ENCODE results near the gene CACNB3.

CACNB3 gene

GRCh38 chr12:48779869-48780268 lies 38.4 kb upstream of the CACNB3 start:
- Histone ChIP-seq H3K27me3 (replicated peaks; ENCODE audit: control insufficient read depth, insufficient read depth, low read length) (no peaks in the 10 kb centered on the region), H3K4me1 (ENCODE audit: control insufficient read depth, insufficient read depth, low read length) (peaks cover 17% of the 10 kb centered on the region), H3K4me3 (ENCODE audit: low read length) (no peak overlapping the region), H3K36me3 (ENCODE audit: control insufficient read depth, insufficient read depth, low read length, severe bottlenecking) (peaks cover 40% of the 10 kb centered on the region), H3K9ac (ENCODE audit: low read length) (peak overlapping the region; percentile 23), H3K9me3 (ENCODE audit: control insufficient read depth, low read length) (no peaks in the 10 kb centered on the region)
- peak; percentile 71 for DNase-seq (ENCODE audit: low read depth)

- no peak for DNase-seq (ENCODE audit: low read depth)
- no peaks in the 10 kb centered on the region for H3K27me3 ChIP-seq (replicated peaks; ENCODE audit: control insufficient read depth, insufficient read depth, low read length)
- peaks cover 17% of the 10 kb centered on the region for H3K4me1 ChIP-seq (ENCODE audit: control insufficient read depth, insufficient read depth, low read length)
- no peak overlapping the region for H3K4me3 ChIP-seq (ENCODE audit: low read length)
- no peaks in the 10 kb centered on the region for H3K9me3 ChIP-seq (ENCODE audit: control insufficient read depth, low read length)
- no peak overlapping the region for H3K9ac ChIP-seq (ENCODE audit: low read length)
- peaks cover 33% of the 10 kb centered on the region for H3K36me3 ChIP-seq (ENCODE audit: control insufficient read depth, insufficient read depth, low read length, severe bottlenecking)
Measured at GRCh38 chr12:48780381-48781025, 37.8 kb upstream of the CACNB3 start.

- Histone ChIP-seq H3K4me3 (ENCODE audit: low read length) (no peak overlapping the region), H3K27me3 (replicated peaks; ENCODE audit: control insufficient read depth, insufficient read depth, low read length) (no peaks in the 10 kb centered on the region), H3K36me3 (ENCODE audit: control insufficient read depth, insufficient read depth, low read length, severe bottlenecking) (peaks cover 21% of the 10 kb centered on the region), H3K4me1 (ENCODE audit: control insufficient read depth, insufficient read depth, low read length) (peaks cover 22% of the 10 kb centered on the region), H3K9me3 (ENCODE audit: control insufficient read depth, low read length) (no peaks in the 10 kb centered on the region), H3K9ac (ENCODE audit: low read length) (no peak overlapping the region)
- no peak for DNase-seq (ENCODE audit: low read depth)
Measured at GRCh38 chr12:48781750-48782456, 36.4 kb upstream of the CACNB3 start.

GRCh38 chr12:48782457-48783395 lies 35.6 kb upstream of the CACNB3 start:
- H3K4me1 ChIP-seq (ENCODE audit: control insufficient read depth, insufficient read depth, low read length): peaks cover 30% of the 10 kb centered on the region
- H3K36me3 ChIP-seq (ENCODE audit: control insufficient read depth, insufficient read depth, low read length, severe bottlenecking): peaks cover 12% of the 10 kb centered on the region
- H3K9me3 ChIP-seq (ENCODE audit: control insufficient read depth, low read length): no peaks in the 10 kb centered on the region
- no peak overlapping the region for H3K9ac ChIP-seq (ENCODE audit: low read length)
- no peaks in the 10 kb centered on the region for H3K27me3 ChIP-seq (replicated peaks; ENCODE audit: control insufficient read depth, insufficient read depth, low read length)
- H3K4me3 ChIP-seq (ENCODE audit: low read length): no peak overlapping the region
- no peak for DNase-seq (ENCODE audit: low read depth)

- Histone ChIP-seq H3K4me1 (ENCODE audit: control insufficient read depth, insufficient read depth, low read length) (peaks cover 34% of the 10 kb centered on the region), H3K36me3 (ENCODE audit: control insufficient read depth, insufficient read depth, low read length, severe bottlenecking) (peaks cover 5% of the 10 kb centered on the region), H3K9ac (ENCODE audit: low read length) (no peak overlapping the region), H3K9me3 (ENCODE audit: control insufficient read depth, low read length) (no peaks in the 10 kb centered on the region), H3K27me3 (replicated peaks; ENCODE audit: control insufficient read depth, insufficient read depth, low read length) (no peaks in the 10 kb centered on the region), H3K4me3 (ENCODE audit: low read length) (no peak overlapping the region)
- no peak for DNase-seq (ENCODE audit: low read depth)
Measured at GRCh38 chr12:48783432-48783831, 34.9 kb upstream of the CACNB3 start.

GRCh38 chr12:48786591-48787544 lies 31.4 kb upstream of the CACNB3 start:
- no peaks in the 10 kb centered on the region for H3K9me3 ChIP-seq (ENCODE audit: control insufficient read depth, low read length)
- no peaks in the 10 kb centered on the region for H3K27me3 ChIP-seq (replicated peaks; ENCODE audit: control insufficient read depth, insufficient read depth, low read length)
- H3K36me3 ChIP-seq (ENCODE audit: control insufficient read depth, insufficient read depth, low read length, severe bottlenecking): peaks cover 4% of the 10 kb centered on the region
- peaks cover 17% of the 10 kb centered on the region for H3K4me1 ChIP-seq (ENCODE audit: control insufficient read depth, insufficient read depth, low read length)
- H3K4me3 ChIP-seq (ENCODE audit: low read length): peak overlapping the region; percentile 96
- H3K9ac ChIP-seq (ENCODE audit: low read length): peak overlapping the region; percentile 94
- DNase-seq (ENCODE audit: low read depth): peak; percentile 24

- H3K27me3 ChIP-seq (replicated peaks; ENCODE audit: control insufficient read depth, insufficient read depth, low read length): no peaks in the 10 kb centered on the region
- peak; percentile 47 for DNase-seq (ENCODE audit: low read depth)
- peak overlapping the region; percentile 94 for H3K9ac ChIP-seq (ENCODE audit: low read length)
- H3K36me3 ChIP-seq (ENCODE audit: control insufficient read depth, insufficient read depth, low read length, severe bottlenecking): no peaks in the 10 kb centered on the region
- peak overlapping the region; percentile 96 for H3K4me3 ChIP-seq (ENCODE audit: low read length)
- peaks cover 17% of the 10 kb centered on the region for H3K4me1 ChIP-seq (ENCODE audit: control insufficient read depth, insufficient read depth, low read length)
- no peaks in the 10 kb centered on the region for H3K9me3 ChIP-seq (ENCODE audit: control insufficient read depth, low read length)
Measured at GRCh38 chr12:48787791-48788523, 30.3 kb upstream of the CACNB3 start.

- H3K27me3 ChIP-seq (replicated peaks; ENCODE audit: control insufficient read depth, insufficient read depth, low read length): no peaks in the 10 kb centered on the region
- H3K9me3 ChIP-seq (ENCODE audit: control insufficient read depth, low read length): no peaks in the 10 kb centered on the region
- H3K4me3 ChIP-seq (ENCODE audit: low read length): peak overlapping the region; percentile 96
- DNase-seq (ENCODE audit: low read depth): peak; percentile 46
- no peaks in the 10 kb centered on the region for H3K36me3 ChIP-seq (ENCODE audit: control insufficient read depth, insufficient read depth, low read length, severe bottlenecking)
- H3K4me1 ChIP-seq (ENCODE audit: control insufficient read depth, insufficient read depth, low read length): peaks cover 17% of the 10 kb centered on the region
- peak overlapping the region; percentile 94 for H3K9ac ChIP-seq (ENCODE audit: low read length)
Measured at GRCh38 chr12:48788524-48788853, 29.8 kb upstream of the CACNB3 start.

GRCh38 chr12:48788854-48789775 lies 29.2 kb upstream of the CACNB3 start, which contains the start of gene ADCY6:
TSS of gene ADCY6 (minus strand) at chr12:48789089. CDS start at chr12:48783434, 5,655 bp downstream.
- DNase-seq (ENCODE audit: low read depth): peak; percentile 91
- Histone ChIP-seq H3K36me3 (ENCODE audit: control insufficient read depth, insufficient read depth, low read length, severe bottlenecking) (no peaks in the 10 kb centered on the region), H3K4me3 (ENCODE audit: low read length) (peak within 1 kb of the TSS; percentile 96), H3K9me3 (ENCODE audit: control insufficient read depth, low read length) (no peaks in the 10 kb centered on the region), H3K27me3 (replicated peaks; ENCODE audit: control insufficient read depth, insufficient read depth, low read length) (no peaks in the 10 kb centered on the region), H3K4me1 (ENCODE audit: control insufficient read depth, insufficient read depth, low read length) (peaks cover 17% of the 10 kb centered on the region), H3K9ac (ENCODE audit: low read length) (peak within 1 kb of the TSS; percentile 94)

All from adipocyte (in vitro differentiated cells).